GM21381 (cell line): ENCODE measurements around the gene ESR1.
"Not testable (repeated sequence)": the region's sequence is repeated elsewhere in the genome, so short reads cannot be mapped to it uniquely, and the experiment has no call there.

ENCODE experiments used
- ATAC-seq: cut with Tn5 transposase; IDR thresholded peaks from one replicate; pipeline ENCODE4 v1.9.1; 2021; ENCODE audit warnings: mild to moderate bottlenecking, moderate library complexity; ENCODE audit not compliant: unreplicated experiment

Gene ESR1

GRCh38 chr6:151964412-151964811, 156.9 kb downstream of the ESR1 start:
- ATAC-seq: not testable (repeated sequence)

- ATAC-seq: no peak
Observed at GRCh38 chr6:151974061-151974617, 166.7 kb downstream of the ESR1 start.

- no peak for ATAC-seq
Observed at GRCh38 chr6:151975795-151976194, 168.3 kb downstream of the ESR1 start.

- not testable (repeated sequence) for ATAC-seq
Observed at GRCh38 chr6:151988199-151988598, 180.7 kb downstream of the ESR1 start.

GRCh38 chr6:151992091-151992490, 184.6 kb downstream of the ESR1 start:
- ATAC-seq: no peak

GRCh38 chr6:151993364-151993763, 185.9 kb downstream of the ESR1 start:
- ATAC-seq: no peak

GRCh38 chr6:151998784-151999183, 191.3 kb downstream of the ESR1 start:
- no peak for ATAC-seq

GRCh38 chr6:151999194-151999593, 191.7 kb downstream of the ESR1 start:
- ATAC-seq: no peak

- ATAC-seq: no peak
Observed at GRCh38 chr6:152001408-152001807, 193.9 kb downstream of the ESR1 start.

- ATAC-seq: no peak
Observed at GRCh38 chr6:152002306-152002705, 194.8 kb downstream of the ESR1 start.

- no peak for ATAC-seq
Observed at GRCh38 chr6:152004036-152004566, 196.6 kb downstream of the ESR1 start.

GRCh38 chr6:152004896-152005295, 197.4 kb downstream of the ESR1 start:
- ATAC-seq: no peak

GRCh38 chr6:152008779-152009178, 201.3 kb downstream of the ESR1 start:
- no peak for ATAC-seq

- no peak for ATAC-seq
Observed at GRCh38 chr6:152012227-152012626, 204.7 kb downstream of the ESR1 start.

GRCh38 chr6:152018876-152019275, 211.4 kb downstream of the ESR1 start:
- no peak for ATAC-seq

- ATAC-seq: no peak
Observed at GRCh38 chr6:152022303-152022702, 214.8 kb downstream of the ESR1 start.

- ATAC-seq: no peak
Observed at GRCh38 chr6:152023613-152024012, 216.1 kb downstream of the ESR1 start.

- ATAC-seq: no peak
Observed at GRCh38 chr6:152026291-152026690, 218.8 kb downstream of the ESR1 start.

GRCh38 chr6:152026744-152027143, 219.3 kb downstream of the ESR1 start:
- not testable (repeated sequence) for ATAC-seq

- ATAC-seq: not testable (repeated sequence)
Observed at GRCh38 chr6:152033765-152034164, 226.3 kb downstream of the ESR1 start.

GRCh38 chr6:152034631-152035030, 227.1 kb downstream of the ESR1 start:
- ATAC-seq: no peak

- ATAC-seq: no peak
Observed at GRCh38 chr6:152046118-152046517, 238.6 kb downstream of the ESR1 start.

GRCh38 chr6:152048921-152049320, 241.4 kb downstream of the ESR1 start:
- ATAC-seq: no peak
